ENCODE results near the gene FMOD. TPM values are rescaled to one million over a fixed set of nuclear protein-coding genes. Genes with fewer than 3 reads are reported as not detected.

FMOD gene
- polyA plus RNA-seq, 1 experiment = 5.4 TPM

DNA sequence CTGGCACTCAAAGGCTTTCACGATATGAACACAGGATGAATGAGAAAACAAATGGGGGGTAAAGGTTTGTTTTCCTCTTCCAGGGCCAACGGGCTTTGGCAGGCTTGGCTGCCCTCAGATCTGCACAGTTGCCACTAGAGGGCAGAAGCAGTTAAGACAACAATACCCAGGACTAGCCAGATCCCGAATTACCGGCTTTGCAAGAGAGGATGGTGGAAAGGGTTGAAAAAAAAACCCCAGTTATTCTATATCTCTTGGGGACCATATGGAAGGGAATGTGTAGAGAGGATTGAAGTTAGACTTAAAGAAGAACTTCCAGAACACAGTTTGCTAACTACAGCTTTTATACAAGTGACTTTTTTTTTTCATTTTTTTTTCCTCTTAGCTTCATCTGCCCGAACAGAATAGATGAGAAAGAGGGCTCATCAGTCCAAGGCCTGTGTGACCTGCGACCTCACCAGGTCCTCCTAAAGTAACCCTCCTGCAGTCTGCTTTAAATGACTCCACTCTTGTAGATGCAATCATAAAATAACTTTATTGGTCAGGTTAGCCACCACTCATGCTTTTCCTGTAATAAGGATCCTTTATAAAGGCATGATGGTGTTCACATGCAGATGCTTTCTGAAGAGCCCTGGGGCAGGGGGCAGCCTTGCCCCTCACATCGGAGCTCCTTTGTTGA is 10.7 kb downstream of the FMOD start:
- ChIA-PET POLR2A (interaction anchor here (1.5 kb wide), 1 partner anchor 148 kb away, joined by 4 read pairs; no protein-coding TSS in a partner anchor), CTCF (interaction anchor here (0.6 to 12.8 kb wide), 31 partner anchors 8 to 430 kb away, joined by 3 to 244 read pairs (median 4); partner anchors contain the start of gene PRELP)
- Histone ChIP-seq H3K27ac (ENCODE audit: low read depth, low read length) (no peak overlapping the region), H3K9me3 (ENCODE audit: control insufficient read depth, insufficient read depth, low read length) (no peaks in the 10 kb centered on the region), H3K4me3 (ENCODE audit: low read depth, low read length) (no peak overlapping the region), H3K27me3 (ENCODE audit: control insufficient read depth, insufficient read depth, low read length) (peaks cover 43% of the 10 kb centered on the region)
- TF ChIP-seq, protein P1, sequence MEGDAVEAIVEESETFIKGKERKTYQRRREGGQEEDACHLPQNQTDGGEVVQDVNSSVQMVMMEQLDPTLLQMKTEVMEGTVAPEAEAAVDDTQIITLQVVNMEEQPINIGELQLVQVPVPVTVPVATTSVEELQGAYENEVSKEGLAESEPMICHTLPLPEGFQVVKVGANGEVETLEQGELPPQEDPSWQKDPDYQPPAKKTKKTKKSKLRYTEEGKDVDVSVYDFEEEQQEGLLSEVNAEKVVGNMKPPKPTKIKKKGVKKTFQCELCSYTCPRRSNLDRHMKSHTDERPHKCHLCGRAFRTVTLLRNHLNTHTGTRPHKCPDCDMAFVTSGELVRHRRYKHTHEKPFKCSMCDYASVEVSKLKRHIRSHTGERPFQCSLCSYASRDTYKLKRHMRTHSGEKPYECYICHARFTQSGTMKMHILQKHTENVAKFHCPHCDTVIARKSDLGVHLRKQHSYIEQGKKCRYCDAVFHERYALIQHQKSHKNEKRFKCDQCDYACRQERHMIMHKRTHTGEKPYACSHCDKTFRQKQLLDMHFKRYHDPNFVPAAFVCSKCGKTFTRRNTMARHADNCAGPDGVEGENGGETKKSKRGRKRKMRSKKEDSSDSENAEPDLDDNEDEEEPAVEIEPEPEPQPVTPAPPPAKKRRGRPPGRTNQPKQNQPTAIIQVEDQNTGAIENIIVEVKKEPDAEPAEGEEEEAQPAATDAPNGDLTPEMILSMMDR (IDR thresholded peaks at IDR 0.05; ENCODE audit: low read depth, low read length) = peak; percentile 87
- peak; percentile 55 for DNase-seq (ENCODE audit: low read depth, low spot score)

DNA sequence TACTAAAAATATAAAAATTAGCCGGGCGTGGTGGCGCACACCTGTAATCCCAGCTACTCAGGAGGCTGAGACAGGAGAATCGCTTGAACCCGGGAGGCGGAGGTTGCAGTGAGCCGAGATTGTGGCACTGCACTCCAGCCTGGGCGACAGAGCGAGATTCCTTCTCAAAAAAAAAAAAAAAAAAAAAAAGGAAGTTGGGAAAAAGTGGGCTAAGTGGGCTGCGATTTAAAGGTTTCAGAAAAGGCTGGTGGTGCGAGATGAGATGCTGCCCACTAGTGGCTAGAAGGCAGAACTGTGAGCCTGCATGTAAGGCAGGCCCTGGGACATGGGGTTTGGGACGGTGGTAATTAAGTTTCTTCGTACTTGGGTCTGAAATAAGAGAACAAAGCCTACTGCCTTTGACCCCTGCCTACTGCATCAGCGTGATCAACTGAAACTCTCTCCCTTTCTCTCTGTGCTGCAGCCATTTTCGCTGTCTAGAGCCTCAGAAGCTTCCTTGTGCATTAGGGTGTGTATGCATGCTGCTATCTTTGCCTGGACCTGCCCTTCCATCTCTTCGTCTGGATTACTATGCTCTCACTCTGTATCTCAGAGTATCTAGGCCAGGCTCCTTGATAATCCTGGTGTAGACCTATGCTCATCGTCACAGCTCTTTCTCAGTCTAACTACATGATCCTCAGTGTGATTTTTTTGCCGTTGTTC is 12.4 kb downstream of the FMOD start:
- TF ChIP-seq, protein P1 (IDR thresholded peaks at IDR 0.05; ENCODE audit: low read depth, low read length) = peak; percentile 96
- H3K4me3 ChIP-seq (ENCODE audit: low read depth, low read length) = no peak overlapping the region
- H3K27me3 ChIP-seq (ENCODE audit: control insufficient read depth, insufficient read depth, low read length) = peaks cover 40% of the 10 kb centered on the region
- CTCF ChIA-PET = interaction anchor here (0.6 to 12.8 kb wide), 17 partner anchors 12 to 1021 kb away, joined by 3 to 244 read pairs (median 4); partner anchors contain the start of genes PLEKHA6 and PRELP
- POLR2A ChIA-PET = no interaction called here
- H3K9me3 ChIP-seq (ENCODE audit: control insufficient read depth, insufficient read depth, low read length) = no peaks in the 10 kb centered on the region
- DNase-seq (ENCODE audit: low read depth, low spot score) = no peak
- no peak overlapping the region for H3K27ac ChIP-seq (ENCODE audit: low read depth, low read length)

DNA sequence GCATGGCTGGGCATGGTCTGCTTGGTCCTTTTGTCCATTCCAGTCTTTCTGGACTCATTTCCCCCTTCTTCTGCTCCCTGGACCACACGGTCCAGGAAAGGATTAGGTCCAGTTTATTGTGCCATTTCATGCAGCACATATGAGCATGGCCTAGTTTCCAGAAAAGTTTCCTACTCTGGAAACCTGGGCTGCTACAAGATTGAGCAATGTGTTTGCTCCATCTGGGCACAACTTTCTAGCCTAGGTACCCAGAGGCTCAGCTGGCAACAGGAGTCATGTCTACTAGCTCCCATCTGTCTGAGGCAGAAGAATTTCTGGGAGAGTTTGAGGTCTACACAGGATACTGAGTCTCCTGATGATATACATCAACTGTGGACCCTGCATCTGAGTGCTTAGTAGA is 14.8 kb downstream of the FMOD start:
- POLR2A ChIA-PET = no interaction called here
- H3K27me3 ChIP-seq (ENCODE audit: control insufficient read depth, insufficient read depth, low read length) = peaks cover 29% of the 10 kb centered on the region
- TF ChIP-seq, protein P1 (IDR thresholded peaks at IDR 0.05; ENCODE audit: low read depth, low read length) = no peak

DNA sequence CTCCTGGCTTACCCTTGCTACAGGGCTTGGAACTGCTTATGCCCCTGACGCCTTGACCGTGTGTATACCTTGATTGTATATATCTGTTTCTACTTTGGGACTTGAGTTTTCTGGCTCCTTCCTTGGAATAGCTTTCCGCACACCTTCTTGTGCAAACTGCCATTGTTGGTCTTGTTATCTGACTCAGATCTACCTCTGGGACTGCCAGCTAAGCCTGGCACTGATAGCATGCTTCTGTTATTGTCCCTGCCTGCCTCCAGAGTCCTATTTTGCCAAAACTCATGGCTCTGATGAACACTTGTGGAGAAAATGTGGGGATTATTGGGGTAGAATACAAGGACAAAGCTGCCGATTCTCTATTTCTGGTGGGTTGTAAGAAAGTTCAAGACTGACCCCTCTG is 15.4 kb downstream of the FMOD start:
- no peak overlapping the region for H3K4me3 ChIP-seq (ENCODE audit: low read depth, low read length)
- POLR2A ChIA-PET = no interaction called here
- no peak overlapping the region for H3K27ac ChIP-seq (ENCODE audit: low read depth, low read length)
- H3K27me3 ChIP-seq (ENCODE audit: control insufficient read depth, insufficient read depth, low read length) = peaks cover 24% of the 10 kb centered on the region
- TF ChIP-seq, protein P1 (IDR thresholded peaks at IDR 0.05; ENCODE audit: low read depth, low read length) = no peak
- CTCF ChIA-PET = interaction anchor here (0.8 to 12.8 kb wide), 7 partner anchors 8 to 152 kb away, joined by 3 to 244 read pairs (median 26); no protein-coding TSS in a partner anchor
- H3K9me3 ChIP-seq (ENCODE audit: control insufficient read depth, insufficient read depth, low read length) = no peaks in the 10 kb centered on the region
- DNase-seq (ENCODE audit: low read depth, low spot score) = no peak

More for the DNA sequence above, 14.8 kb downstream of the FMOD start:
- DNase-seq (ENCODE audit: low read depth, low spot score) = no peak
- Histone ChIP-seq H3K4me3 (ENCODE audit: low read depth, low read length) (no peak overlapping the region), H3K9me3 (ENCODE audit: control insufficient read depth, insufficient read depth, low read length) (no peaks in the 10 kb centered on the region), H3K27ac (ENCODE audit: low read depth, low read length) (no peak overlapping the region)
- CTCF ChIA-PET = interaction anchor here (0.8 to 12.8 kb wide), 9 partner anchors 8 to 152 kb away, joined by 3 to 244 read pairs (median 6); no protein-coding TSS in a partner anchor

DNA sequence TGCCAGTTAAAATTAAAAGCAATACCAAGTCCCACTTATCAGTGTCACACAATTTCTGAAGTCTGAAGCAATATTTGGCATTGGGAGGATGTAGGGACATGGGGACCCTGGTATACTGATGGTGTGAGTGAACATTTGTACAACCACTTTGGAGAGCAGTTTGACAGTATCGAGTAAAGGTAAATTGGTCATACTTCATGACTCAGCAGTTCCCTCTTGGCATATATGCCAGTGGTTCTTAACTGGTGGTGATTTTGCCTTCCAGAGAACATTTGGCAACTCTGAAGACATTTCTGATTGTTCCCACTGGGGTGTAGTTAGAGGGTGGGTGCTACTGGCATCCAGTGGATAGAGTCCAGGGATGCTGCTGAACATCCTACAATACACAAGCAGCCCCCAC is 19.7 kb downstream of the FMOD start:
- Histone ChIP-seq H3K27ac (ENCODE audit: low read depth, low read length) (no peak overlapping the region), H3K4me3 (ENCODE audit: low read depth, low read length) (no peak overlapping the region), H3K9me3 (ENCODE audit: control insufficient read depth, insufficient read depth, low read length) (no peaks in the 10 kb centered on the region), H3K27me3 (ENCODE audit: control insufficient read depth, insufficient read depth, low read length) (peaks cover 32% of the 10 kb centered on the region)
- no peak for DNase-seq (ENCODE audit: low read depth, low spot score)
- ChIA-PET CTCF (interaction anchor here (0.7 to 1.6 kb wide), 3 partner anchors 9 to 59 kb away, joined by 3 read pairs; no protein-coding TSS in a partner anchor), POLR2A (no interaction called here)
- TF ChIP-seq, protein P1 (IDR thresholded peaks at IDR 0.05; ENCODE audit: low read depth, low read length) = no peak
